Ectodermal cell (in vitro differentiated cells): ENCODE measurements around the gene GBP6.

Experiments used
- H3K27ac ChIP-seq: 2 replicates; pipeline ENCODE4 v1.7.0; 2013; ENCODE audit warnings: mild to moderate bottlenecking, low read depth, low read length; ENCODE audit not compliant: insufficient read depth, poor library complexity, severe bottlenecking
- H3K27me3 ChIP-seq: 2 replicates; pipeline ENCODE4 v1.7.0; 2013; ENCODE audit warnings: mild to moderate bottlenecking, low read length; ENCODE audit not compliant: insufficient read depth, control insufficient read depth, poor library complexity, severe bottlenecking
- H3K36me3 ChIP-seq: one replicate; pipeline ENCODE4 v1.7.0; 2013; ENCODE audit warnings: low read length; ENCODE audit not compliant: control insufficient read depth, insufficient read depth
- H3K4me1 ChIP-seq: one replicate; pipeline ENCODE4 v1.7.0; 2013; ENCODE audit warnings: low read length; ENCODE audit not compliant: control insufficient read depth, insufficient read depth
- H3K4me3 ChIP-seq: 2 replicates; pipeline ENCODE4 v1.7.0; 2013; ENCODE audit warnings: low read depth, low read length, control low read depth; ENCODE audit not compliant: insufficient read depth
- H3K9me3 ChIP-seq: 2 replicates; pipeline ENCODE4 v1.7.0; 2013; ENCODE audit warnings: mild to moderate bottlenecking, low read length, moderate library complexity; ENCODE audit not compliant: control insufficient read depth
- WGBS, 2 experiments: methylation state at CpG; one replicate each; pipeline ENCODE4 v1.1.7; 2013; ENCODE audit warnings: missing lambda C conversion rate in 2 of 2; 5-methylcytosine and 5-hydroxymethylcytosine counted together

GBP6 gene

GRCh38 chr1:89351597-89352311, 12.1 kb upstream of the GBP6 start:
- H3K4me1 ChIP-seq, result no peaks in the 10 kb centered on the region
- no peaks in the 10 kb centered on the region for H3K36me3 ChIP-seq
- 86 to 90% methylated on average over 1 of the region's 1 CpG for WGBS, 2 experiments
- no peak overlapping the region for H3K4me3 ChIP-seq
- no peaks in the 10 kb centered on the region for H3K9me3 ChIP-seq
- no peak overlapping the region for H3K27ac ChIP-seq
- H3K27me3 ChIP-seq, result no peaks in the 10 kb centered on the region

- Histone ChIP-seq H3K27me3 (no peaks in the 10 kb centered on the region), H3K27ac (no peak overlapping the region)
- 87 to 96% methylated on average over 2 of the region's 2 CpGs for WGBS, 2 experiments
These were observed 11.4 kb upstream of the GBP6 start for GRCh38 chr1:89352421-89352820.

GRCh38 chr1:89354205-89354604, 9.7 kb upstream of the GBP6 start:
- Histone ChIP-seq H3K27me3 (no peaks in the 10 kb centered on the region), H3K27ac (no peak overlapping the region)
- 83 to 91% methylated on average over 3 of the region's 3 CpGs for WGBS, 2 experiments

More at GRCh38 chr1:89352421-89352820, 11.4 kb upstream of the GBP6 start:
- no peak overlapping the region for H3K4me3 ChIP-seq
- H3K4me1 ChIP-seq, result no peaks in the 10 kb centered on the region
- no peaks in the 10 kb centered on the region for H3K9me3 ChIP-seq
- no peaks in the 10 kb centered on the region for H3K36me3 ChIP-seq

GRCh38 chr1:89355056-89355455, 8.8 kb upstream of the GBP6 start:
- Histone ChIP-seq H3K9me3 (no peaks in the 10 kb centered on the region), H3K4me1 (no peaks in the 10 kb centered on the region), H3K4me3 (no peak overlapping the region), H3K27ac (no peak overlapping the region), H3K27me3 (no peaks in the 10 kb centered on the region), H3K36me3 (no peaks in the 10 kb centered on the region)
- 85 to 88% methylated on average over 1 of the region's 1 CpG for WGBS, 2 experiments

More at GRCh38 chr1:89354205-89354604, 9.7 kb upstream of the GBP6 start:
- no peaks in the 10 kb centered on the region for H3K36me3 ChIP-seq
- no peaks in the 10 kb centered on the region for H3K4me1 ChIP-seq
- no peaks in the 10 kb centered on the region for H3K9me3 ChIP-seq
- no peak overlapping the region for H3K4me3 ChIP-seq

- 93% methylated on average over 8 of the region's 8 CpGs for WGBS, 2 experiments
- Histone ChIP-seq H3K9me3 (no peaks in the 10 kb centered on the region), H3K27me3 (no peaks in the 10 kb centered on the region), H3K36me3 (no peaks in the 10 kb centered on the region), H3K4me3 (no peak overlapping the region), H3K27ac (no peak overlapping the region), H3K4me1 (no peaks in the 10 kb centered on the region)
These were observed 7.0 kb upstream of the GBP6 start for GRCh38 chr1:89356658-89357400.

GRCh38 chr1:89358287-89358893, 5.5 kb upstream of the GBP6 start:
- Histone ChIP-seq H3K9me3 (no peaks in the 10 kb centered on the region), H3K4me3 (no peak overlapping the region), H3K4me1 (no peaks in the 10 kb centered on the region), H3K27me3 (no peaks in the 10 kb centered on the region), H3K36me3 (no peaks in the 10 kb centered on the region), H3K27ac (no peak overlapping the region)
- 26 to 27% methylated on average over 8 of the region's 8 CpGs for WGBS, 2 experiments

GRCh38 chr1:89360716-89361115, 3.1 kb upstream of the GBP6 start:
- no peaks in the 10 kb centered on the region for H3K9me3 ChIP-seq
- no peaks in the 10 kb centered on the region for H3K36me3 ChIP-seq
- H3K27ac ChIP-seq, result no peak overlapping the region
- WGBS, 2 experiments, result 100% methylated on average over 1 of the region's 1 CpG; no CpG with 5 or more reads in 1 of the 2 experiments
- H3K27me3 ChIP-seq, result no peaks in the 10 kb centered on the region
- H3K4me3 ChIP-seq, result no peak overlapping the region
- H3K4me1 ChIP-seq, result no peaks in the 10 kb centered on the region

- 54 to 59% methylated on average over 3 of the region's 3 CpGs for WGBS, 2 experiments
- Histone ChIP-seq H3K36me3 (no peaks in the 10 kb centered on the region), H3K4me3 (no peak overlapping the region), H3K27me3 (no peaks in the 10 kb centered on the region), H3K4me1 (no peaks in the 10 kb centered on the region), H3K9me3 (no peaks in the 10 kb centered on the region), H3K27ac (no peak overlapping the region)
These were observed 2.2 kb upstream of the GBP6 start for GRCh38 chr1:89361681-89362080.

GRCh38 chr1:89363196-89363595, 663 bp upstream of the GBP6 start:
- no peaks in the 10 kb centered on the region for H3K27me3 ChIP-seq
- no peak overlapping the region for H3K27ac ChIP-seq
- H3K9me3 ChIP-seq, result no peaks in the 10 kb centered on the region
- 71% methylated on average over 1 of the region's 1 CpG; no CpG with 5 or more reads in 1 of the 2 experiments for WGBS, 2 experiments
- H3K4me3 ChIP-seq, result no peak overlapping the region
- H3K36me3 ChIP-seq, result no peaks in the 10 kb centered on the region
- no peaks in the 10 kb centered on the region for H3K4me1 ChIP-seq

GRCh38 chr1:89364954-89365550, 1.2 kb downstream of the GBP6 start:
- 73 to 85% methylated on average over 3 to 6 of the region's 9 CpGs for WGBS, 2 experiments
- no peaks in the 10 kb centered on the region for H3K36me3 ChIP-seq

More at GRCh38 chr1:89364954-89365550, 1.2 kb downstream of the GBP6 start:
- Histone ChIP-seq H3K27ac (no peak overlapping the region), H3K27me3 (no peaks in the 10 kb centered on the region), H3K4me1 (no peaks in the 10 kb centered on the region), H3K4me3 (no peak overlapping the region), H3K9me3 (no peaks in the 10 kb centered on the region)
